B cell (primary cell): ENCODE measurements around the gene CFL2.

ENCODE experiments used
- CTCF ChIP-seq: fragments of 200-600 bp; IDR thresholded peaks from one replicate; pipeline ENCODE4 v1.8.0; 2022; ENCODE audit warnings: antibody characterized with exemption, mild to moderate bottlenecking
- EZH2 ChIP-seq: IDR thresholded peaks from 2 replicates; pipeline ENCODE4 v1.6.1; 2012; ENCODE audit warnings: borderline replicate concordance, low read depth, mild to moderate bottlenecking, moderate library complexity, low read length; ENCODE audit not compliant: insufficient read depth, poor library complexity, severe bottlenecking

- TF ChIP-seq CTCF (no peak), EZH2 (no peak)
These were observed 25.8 kb downstream of the CFL2 start for GRCh38 chr14:34688470-34689206.
